ENCODE results near the gene MZT2B. TPM values are rescaled to one million over a fixed set of nuclear protein-coding genes. Genes with fewer than 3 reads are reported as not detected.
"Not testable (repeated sequence)": the region's sequence is repeated elsewhere in the genome, so short reads cannot be mapped to it uniquely, and the experiment has no call there.

Gene MZT2B
- total RNA-seq, result 289 and 294 TPM in 2 replicates

- H3K27ac Mint-ChIP-seq, result peak within 1 kb of the TSS; percentile 92
- H3K9me3 Mint-ChIP-seq; H3K4me1 Mint-ChIP-seq (ENCODE audit: low read depth); H3K27me3 Mint-ChIP-seq (ENCODE audit: insufficient read depth); H3K36me3 Mint-ChIP-seq (ENCODE audit: low read depth): not testable (repeated sequence)
- peak; percentile 89 for DNase-seq (ENCODE audit: low spot score)
- H3K4me3 Mint-ChIP-seq, result peak within 1 kb of the TSS; percentile 93
- intact Hi-C loops (cut with micrococcal nuclease), result loop anchor here (1.0 to 5.0 kb wide), 9 partner anchors 35 to 1310 kb away; partner anchors contain the start of genes CCDC74B, IMP4, MZT2A and PTPN18
Measured at GRCh38 chr2:130181880-130182682, at the start of gene MZT2B. MZT2B (plus strand) TSS chr2:130182262; CDS start chr2:130182283, 21 bp downstream.

GRCh38 chr2:130135692-130136541, 46.1 kb upstream of the MZT2B start:
- Mint-ChIP-seq H3K27ac (no peak overlapping the region), H3K4me1 (ENCODE audit: low read depth) (no peaks in the 10 kb centered on the region), H3K4me3 (no peak overlapping the region), H3K9me3 (no peaks in the 10 kb centered on the region), H3K27me3 (ENCODE audit: insufficient read depth) (peaks cover 4% of the 10 kb centered on the region), H3K36me3 (ENCODE audit: low read depth) (no peaks in the 10 kb centered on the region)
- no peak for DNase-seq (ENCODE audit: low spot score)
- intact Hi-C loops (cut with micrococcal nuclease), result no loop called here

- H3K4me3 Mint-ChIP-seq; H3K27me3 Mint-ChIP-seq (ENCODE audit: insufficient read depth); DNase-seq (ENCODE audit: low spot score); H3K9me3 Mint-ChIP-seq; H3K27ac Mint-ChIP-seq; H3K36me3 Mint-ChIP-seq (ENCODE audit: low read depth); intact Hi-C loops (cut with micrococcal nuclease); H3K4me1 Mint-ChIP-seq (ENCODE audit: low read depth): not testable (repeated sequence)
Measured at GRCh38 chr2:130136546-130136945, 45.5 kb upstream of the MZT2B start.

- H3K27me3 Mint-ChIP-seq (ENCODE audit: insufficient read depth); DNase-seq (ENCODE audit: low spot score); H3K4me1 Mint-ChIP-seq (ENCODE audit: low read depth); H3K9me3 Mint-ChIP-seq; H3K36me3 Mint-ChIP-seq (ENCODE audit: low read depth); H3K4me3 Mint-ChIP-seq; H3K27ac Mint-ChIP-seq; intact Hi-C loops (cut with micrococcal nuclease): not testable (repeated sequence)
Measured at GRCh38 chr2:130137118-130137517, 44.9 kb upstream of the MZT2B start.

DNA sequence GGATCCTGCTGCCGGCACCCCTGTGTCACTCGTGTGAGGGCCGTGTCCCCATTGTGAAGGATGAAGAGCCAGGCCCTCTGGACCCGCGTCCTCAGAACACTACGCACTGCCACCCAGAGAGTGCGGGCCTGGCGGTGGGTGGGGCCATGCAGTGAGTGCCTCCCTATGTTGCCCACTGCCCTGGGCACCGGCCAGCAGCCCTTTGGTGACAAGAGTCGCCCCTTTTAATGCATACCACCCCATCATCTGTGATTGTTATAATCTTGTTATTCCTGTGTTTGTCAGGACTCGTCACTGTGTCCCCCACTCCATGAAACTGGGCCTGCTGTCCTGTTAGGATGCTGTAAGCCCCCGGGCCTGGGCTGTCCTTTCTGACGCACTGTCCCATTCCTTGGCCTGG, 43.7 kb upstream of the MZT2B start:
- H3K4me1 Mint-ChIP-seq (ENCODE audit: low read depth); H3K27ac Mint-ChIP-seq; H3K4me3 Mint-ChIP-seq; H3K9me3 Mint-ChIP-seq; H3K27me3 Mint-ChIP-seq (ENCODE audit: insufficient read depth); intact Hi-C loops (cut with micrococcal nuclease); H3K36me3 Mint-ChIP-seq (ENCODE audit: low read depth); DNase-seq (ENCODE audit: low spot score): not testable (repeated sequence)

GRCh38 chr2:130138841-130139251, 43.2 kb upstream of the MZT2B start:
- H3K4me3 Mint-ChIP-seq; H3K4me1 Mint-ChIP-seq (ENCODE audit: low read depth); DNase-seq (ENCODE audit: low spot score); H3K27me3 Mint-ChIP-seq (ENCODE audit: insufficient read depth); H3K36me3 Mint-ChIP-seq (ENCODE audit: low read depth); H3K9me3 Mint-ChIP-seq; intact Hi-C loops (cut with micrococcal nuclease); H3K27ac Mint-ChIP-seq: not testable (repeated sequence)

- not testable (repeated sequence) for H3K9me3 Mint-ChIP-seq
Measured at GRCh38 chr2:130139331-130140280, 42.5 kb upstream of the MZT2B start.

GRCh38 chr2:130140516-130140915, 41.5 kb upstream of the MZT2B start:
- H3K4me3 Mint-ChIP-seq; H3K9me3 Mint-ChIP-seq; H3K36me3 Mint-ChIP-seq (ENCODE audit: low read depth); H3K4me1 Mint-ChIP-seq (ENCODE audit: low read depth); H3K27ac Mint-ChIP-seq; intact Hi-C loops (cut with micrococcal nuclease); H3K27me3 Mint-ChIP-seq (ENCODE audit: insufficient read depth); DNase-seq (ENCODE audit: low spot score): not testable (repeated sequence)

More at GRCh38 chr2:130139331-130140280, 42.5 kb upstream of the MZT2B start:
- H3K27me3 Mint-ChIP-seq (ENCODE audit: insufficient read depth); H3K4me3 Mint-ChIP-seq; H3K27ac Mint-ChIP-seq; DNase-seq (ENCODE audit: low spot score); H3K36me3 Mint-ChIP-seq (ENCODE audit: low read depth); intact Hi-C loops (cut with micrococcal nuclease); H3K4me1 Mint-ChIP-seq (ENCODE audit: low read depth): not testable (repeated sequence)

DNA sequence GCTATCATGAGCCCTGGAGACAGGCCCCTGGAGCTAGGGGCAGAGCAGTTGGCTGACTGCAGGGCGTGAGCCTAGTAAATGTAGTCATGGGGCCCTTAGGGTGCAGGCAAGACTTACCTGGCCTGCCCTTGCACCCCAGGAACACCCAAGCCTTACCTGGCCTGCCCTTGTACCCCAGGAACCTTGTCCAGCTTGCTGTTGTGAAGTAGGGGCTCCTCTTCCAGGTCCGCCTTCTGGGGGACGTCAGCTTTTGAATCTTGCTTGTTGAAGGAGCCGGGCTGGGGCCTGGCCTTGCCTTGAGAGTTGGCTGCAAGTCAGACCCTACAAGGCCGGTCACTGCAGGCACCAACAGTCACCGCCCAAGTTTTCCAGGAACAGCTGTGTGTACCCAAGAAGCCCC, 41.1 kb upstream of the MZT2B start:
- H3K9me3 Mint-ChIP-seq; H3K36me3 Mint-ChIP-seq (ENCODE audit: low read depth); H3K27ac Mint-ChIP-seq; H3K4me1 Mint-ChIP-seq (ENCODE audit: low read depth); intact Hi-C loops (cut with micrococcal nuclease); DNase-seq (ENCODE audit: low spot score); H3K27me3 Mint-ChIP-seq (ENCODE audit: insufficient read depth); H3K4me3 Mint-ChIP-seq: not testable (repeated sequence)

- H3K4me3 Mint-ChIP-seq; H3K36me3 Mint-ChIP-seq (ENCODE audit: low read depth); H3K27me3 Mint-ChIP-seq (ENCODE audit: insufficient read depth); H3K27ac Mint-ChIP-seq; DNase-seq (ENCODE audit: low spot score); H3K9me3 Mint-ChIP-seq; intact Hi-C loops (cut with micrococcal nuclease); H3K4me1 Mint-ChIP-seq (ENCODE audit: low read depth): not testable (repeated sequence)
Measured at GRCh38 chr2:130141645-130142370, 40.3 kb upstream of the MZT2B start.

GRCh38 chr2:130142396-130143265, 39.4 kb upstream of the MZT2B start:
- DNase-seq (ENCODE audit: low spot score); H3K36me3 Mint-ChIP-seq (ENCODE audit: low read depth); H3K27ac Mint-ChIP-seq; H3K27me3 Mint-ChIP-seq (ENCODE audit: insufficient read depth); H3K4me1 Mint-ChIP-seq (ENCODE audit: low read depth); intact Hi-C loops (cut with micrococcal nuclease); H3K9me3 Mint-ChIP-seq: not testable (repeated sequence)
- H3K4me3 Mint-ChIP-seq, result peak overlapping the region; percentile 45
